GM15510 (cell line): ENCODE data around the gene AK2.

Experiments used
- POLR2A ChIP-seq: IDR thresholded peaks from 3 replicates; pipeline ENCODE4 v1.6.1; 2011; ENCODE audit warnings: borderline replicate concordance; ENCODE audit not compliant: insufficient read length; ENCODE audit errors: extremely low read depth

AK2 gene

GRCh38 chr1:33036526-33037503 is at the start of gene AK2:
Gene AK2, minus strand, starts transcription at chr1:33036883. Its CDS starts 55 bp downstream, at chr1:33036828.
- TF ChIP-seq POLR2A = peak; percentile 66

GRCh38 chr1:33086384-33086850 is 49.7 kb upstream of the AK2 start:
- TF ChIP-seq POLR2A = no peak

- no peak for TF ChIP-seq POLR2A
These were observed 48.6 kb upstream of the AK2 start for GRCh38 chr1:33085332-33085731.

- no peak for TF ChIP-seq POLR2A
These were observed 46.0 kb upstream of the AK2 start for GRCh38 chr1:33082575-33083108.

- TF ChIP-seq POLR2A = no peak
These were observed 45.0 kb upstream of the AK2 start for GRCh38 chr1:33081554-33082305.

- no peak for TF ChIP-seq POLR2A
These were observed 44.3 kb upstream of the AK2 start, which contains the start of gene AZIN2 for GRCh38 chr1:33080885-33081553. Gene AZIN2, plus strand, starts transcription at chr1:33081153. Its CDS starts 1,097 bp downstream, at chr1:33082250.

GRCh38 chr1:33080373-33080772 is 43.7 kb upstream of the AK2 start:
- no peak for TF ChIP-seq POLR2A

- no peak for TF ChIP-seq POLR2A
These were observed 41.4 kb upstream of the AK2 start for GRCh38 chr1:33078030-33078591.

GRCh38 chr1:33074193-33074945 is 37.7 kb upstream of the AK2 start:
- no peak for TF ChIP-seq POLR2A

GRCh38 chr1:33072707-33073106 is 36.0 kb upstream of the AK2 start:
- no peak for TF ChIP-seq POLR2A

GRCh38 chr1:33070628-33071027 is 33.9 kb upstream of the AK2 start:
- no peak for TF ChIP-seq POLR2A

GRCh38 chr1:33065301-33065700 is 28.6 kb upstream of the AK2 start:
- no peak for TF ChIP-seq POLR2A

- TF ChIP-seq POLR2A = no peak
These were observed 25.2 kb upstream of the AK2 start for GRCh38 chr1:33061834-33062233.
